K562 (cell line): ENCODE results near the gene BRWD1. TPM values are rescaled to one million over a fixed set of nuclear protein-coding genes. Genes with fewer than 3 reads are reported as not detected.
A peak's percentile ranks its signal among the peaks of the same experiment; 100 is the strongest.

Experiments
- CREM ChIP-seq: IDR thresholded peaks from 2 replicates; pipeline ENCODE4 v1.6.1; 2014; ENCODE audit warnings: antibody characterized with exemption, low read depth
- DMBX1 ChIP-seq: fragments of 250-450 bp; sonication (Bioruptor Pico); IDR thresholded peaks from 2 replicates; pipeline ENCODE4 v1.8.0; 2022; ENCODE audit warnings: inconsistent platforms, mild to moderate bottlenecking, moderate library complexity, borderline replicate concordance
- FOXA3 ChIP-seq, 2 experiments: fragments of 450-650 bp in 1 of 2; sonication (generic) in 1 of 2; formaldehyde crosslinking; IDR thresholded peaks in 1 of 2; conservative IDR thresholded peaks in 1 of 2; 2 replicates each; pipeline versions ENCODE4 v1.4.0 to v1.8.0; 2020 to 2022; ENCODE audit warnings: mild to moderate bottlenecking in 2 of 2, missing genetic modification reagents in 1 of 2
- MAZ ChIP-seq, 2 experiments: fragments of 450-650 bp in 1 of 2; sonication (generic) in 1 of 2; formaldehyde crosslinking; IDR thresholded peaks in 1 of 2; conservative IDR thresholded peaks in 1 of 2; 2 replicates each; pipeline versions ENCODE4 v1.4.0 to v1.5.0; 2020; ENCODE audit warnings: mild to moderate bottlenecking in 1 of 2, missing genetic modification reagents in 1 of 2
- REST ChIP-seq, 2 experiments: fragments of 450-650 bp; formaldehyde crosslinking in 1 of 2; IDR thresholded peaks; 2 replicates each; pipeline versions ENCODE4 v1.4.0 to v1.6.1; 2014 to 2020; ENCODE audit warnings: mild to moderate bottlenecking in 2 of 2, borderline replicate concordance in 1 of 2, low read depth in 1 of 2
- SAFB2 ChIP-seq: fragments of 200-400 bp; formaldehyde crosslinking; IDR thresholded peaks from 2 replicates; pipeline ENCODE4 v1.6.1; 2018; ENCODE audit warnings: borderline replicate concordance, low read length, low read depth, moderate library complexity; ENCODE audit not compliant: severe bottlenecking
- TCF15 ChIP-seq: fragments of 250-450 bp; sonication (Bioruptor Pico); IDR thresholded peaks from 2 replicates; pipeline ENCODE4 v1.8.0; 2022; ENCODE audit warnings: moderate library complexity, mild to moderate bottlenecking, inconsistent platforms
- ZBTB40 ChIP-seq, 2 experiments: fragments of 450-650 bp in 1 of 2; sonication (generic) in 1 of 2; formaldehyde crosslinking in 1 of 2; IDR thresholded peaks; 2 replicates each; pipeline versions ENCODE4 v1.7.1 to v1.9.0; 2016 to 2022; ENCODE audit warnings: inconsistent platforms in 1 of 2, mild to moderate bottlenecking in 1 of 2, missing genetic modification reagents in 1 of 2
- polyA plus RNA-seq, 8 experiments: library from polyadenylated mRNA; depleted of rRNA in 4 of 8; stranded (reverse) in 5 of 8; unstranded in 3 of 8; fragments of >200 nt; fragmentation: Nextera tagmentation in 2 of 8; fragmentation: Illumina TruSeq in 1 of 8; extraction: Ambion mirVana in 2 of 8; extraction: Trizol in 1 of 8; gene quantifications; 2 replicates each; pipeline versions ENCODE4 v1.2.1 to v1.2.3, GENCODE V29; 2011 to 2014; ENCODE audit warnings: inconsistent platforms in 1 of 8, missing spikeins in 1 of 8
- total RNA-seq, 7 experiments: library from RNA; depleted of rRNA in 6 of 7; stranded (reverse); fragments of >200 nt in 6 of 7; fragmentation: Illumina TruSeq in 2 of 7; extraction: Trizol in 2 of 7; gene quantifications; 2 replicates each; pipeline versions ENCODE4 v1.2.1 to v1.2.3, GENCODE V29; 2011 to 2021; ENCODE audit warnings: low replicate concordance in 1 of 7

BRWD1 gene
- total and polyA plus RNA-seq, 9 of the 15 experiments (the other 6 are each of a cell fraction or from before 2014, with no cell fraction given): 10.1 to 60.2 (median 34.1) TPM

- TF ChIP-seq ZBTB40 (IDR thresholded peaks at IDR 0.05): peak; percentile 75
- TF ChIP-seq ZBTB40 (CRISPR knock-in tag; IDR thresholded peaks at IDR 0.05): no peak
- TF ChIP-seq TCF15 (CRISPR knock-in tag): no peak
- no peak for TF ChIP-seq SAFB2
- TF ChIP-seq MAZ (CRISPR knock-in tag; conservative IDR thresholded peaks at IDR 0.05 in 1 of 2, IDR thresholded peaks at IDR 0.05 in 1 of 2): no peak
- TF ChIP-seq REST (IDR thresholded peaks at IDR 0.05; ENCODE audit: borderline replicate concordance): peak; percentile 25
- TF ChIP-seq REST (CRISPR knock-in tag; IDR thresholded peaks at IDR 0.05; ENCODE audit: low read depth): no peak
- TF ChIP-seq FOXA3 (CRISPR knock-in tag; conservative IDR thresholded peaks at IDR 0.05 in 1 of 2, IDR thresholded peaks at IDR 0.05 in 1 of 2): no peak
- peak; percentile 51; the same call in 1 of the 2 replicates for TF ChIP-seq CREM
- peak; percentile 46; the same call in 1 of the 2 replicates for TF ChIP-seq DMBX1
Measured at GRCh38 chr21:39144191-39144590, 169.2 kb downstream of the BRWD1 start (continued).
